Dendritic cell treated with granulocyte-macrophage colony-stimulating factor and Interleukin-4, amounts not matched to agents 40 ng/mL and 50 ng/mL, for 4 days (primary cell): ENCODE data around the gene PCBD1.

ENCODE experiments used
- H3K27ac Mint-ChIP-seq: one replicate; pipeline ENCODE4 v1.8.0; 2022; ENCODE audit warnings: mild to moderate bottlenecking, mixed read lengths
- H3K27me3 Mint-ChIP-seq: one replicate; pipeline ENCODE4 v1.8.0; 2022; ENCODE audit warnings: mild to moderate bottlenecking, mixed read lengths
- H3K36me3 Mint-ChIP-seq: one replicate; pipeline ENCODE4 v1.8.0; 2022; ENCODE audit warnings: low read depth, mixed read lengths
- H3K4me1 Mint-ChIP-seq: one replicate; pipeline ENCODE4 v1.8.0; 2022; ENCODE audit warnings: low read depth, mixed read lengths
- H3K4me3 Mint-ChIP-seq: one replicate; pipeline ENCODE4 v1.8.0; 2022; ENCODE audit warnings: mild to moderate bottlenecking, moderate library complexity, mixed read lengths
- H3K9me3 Mint-ChIP-seq: one replicate; pipeline ENCODE4 v1.8.0; 2022; ENCODE audit warnings: mixed read lengths
- intact Hi-C: fragments of 100-400 bp; cut with micrococcal nuclease; formaldehyde crosslinking; loops from one replicate; pipeline ENCODE4 v1.15.0; 2022

PCBD1 gene

DNA sequence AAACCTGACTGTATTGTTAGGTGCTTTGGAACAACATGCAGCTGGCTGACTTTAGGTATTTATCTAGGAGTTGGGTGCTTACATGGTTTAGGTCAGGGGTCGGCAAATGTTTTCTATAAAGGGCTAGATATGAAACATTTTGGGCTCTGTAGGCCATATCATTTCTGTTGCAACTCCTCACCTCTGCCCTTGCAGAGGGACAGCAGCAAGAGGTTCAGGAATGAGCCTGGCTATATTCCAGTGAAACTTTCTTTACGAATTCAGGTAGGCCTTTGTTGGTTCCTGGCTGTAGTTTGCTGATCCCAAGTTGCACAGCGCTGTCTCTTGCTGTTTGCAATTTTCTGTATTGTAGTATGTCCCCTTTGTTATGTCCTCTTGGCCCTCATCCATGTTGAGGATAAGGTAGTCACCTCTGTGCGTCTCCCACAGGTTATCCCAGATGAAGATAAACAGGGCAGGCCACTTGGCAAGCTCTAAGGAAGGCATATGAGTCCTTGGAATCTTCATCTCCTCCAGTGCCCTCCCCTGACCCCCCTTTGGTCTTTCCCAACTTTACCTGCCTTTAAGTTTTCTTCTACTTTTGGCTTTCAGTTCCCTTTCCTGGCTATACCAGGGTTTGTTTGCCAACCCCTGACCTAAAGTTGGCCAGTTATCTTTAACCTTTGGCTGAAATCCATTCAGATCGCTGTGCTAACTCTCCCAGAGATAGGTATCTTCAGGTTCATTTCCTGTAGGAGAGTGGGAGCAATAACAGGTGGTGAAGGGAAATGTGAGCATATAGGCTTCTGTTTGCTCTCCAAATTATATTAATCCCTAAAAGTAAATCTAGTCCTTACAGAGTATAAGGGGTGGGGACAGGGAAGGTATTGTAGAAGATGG, 36.5 kb downstream of the PCBD1 start:
- H3K9me3 Mint-ChIP-seq, result no peaks in the 10 kb centered on the region
- peaks cover 29% of the 10 kb centered on the region for H3K4me1 Mint-ChIP-seq
- H3K4me3 Mint-ChIP-seq, result no peak overlapping the region
- intact Hi-C loops, result no loop called here
- no peaks in the 10 kb centered on the region for H3K27me3 Mint-ChIP-seq
- H3K36me3 Mint-ChIP-seq, result peaks cover 98% of the 10 kb centered on the region
- H3K27ac Mint-ChIP-seq, result no peak overlapping the region

DNA sequence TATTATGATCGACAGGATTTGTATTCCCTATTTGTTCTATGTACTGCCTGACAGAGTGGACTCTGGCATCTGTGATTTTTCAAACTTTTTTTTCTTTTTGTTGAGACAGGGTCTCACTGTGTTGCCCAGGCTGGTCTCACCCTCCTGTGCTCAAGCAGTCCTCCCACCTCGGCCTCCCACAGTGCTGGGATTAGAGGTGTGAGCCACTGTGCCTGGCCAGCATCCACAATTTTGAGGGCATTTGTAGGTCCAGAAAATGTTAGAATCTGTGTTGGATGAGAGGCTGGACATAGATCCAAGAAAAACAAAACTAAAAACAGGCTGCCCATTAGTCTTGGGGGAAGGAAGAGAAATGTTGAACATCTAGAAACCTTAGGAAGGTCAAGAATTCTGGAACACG, 38.3 kb downstream of the PCBD1 start:
- H3K4me3 Mint-ChIP-seq, result no peak overlapping the region
- intact Hi-C loops, result no loop called here
- peaks cover 98% of the 10 kb centered on the region for H3K36me3 Mint-ChIP-seq
- no peaks in the 10 kb centered on the region for H3K27me3 Mint-ChIP-seq
- no peak overlapping the region for H3K27ac Mint-ChIP-seq
- no peaks in the 10 kb centered on the region for H3K9me3 Mint-ChIP-seq
- peaks cover 32% of the 10 kb centered on the region for H3K4me1 Mint-ChIP-seq

DNA sequence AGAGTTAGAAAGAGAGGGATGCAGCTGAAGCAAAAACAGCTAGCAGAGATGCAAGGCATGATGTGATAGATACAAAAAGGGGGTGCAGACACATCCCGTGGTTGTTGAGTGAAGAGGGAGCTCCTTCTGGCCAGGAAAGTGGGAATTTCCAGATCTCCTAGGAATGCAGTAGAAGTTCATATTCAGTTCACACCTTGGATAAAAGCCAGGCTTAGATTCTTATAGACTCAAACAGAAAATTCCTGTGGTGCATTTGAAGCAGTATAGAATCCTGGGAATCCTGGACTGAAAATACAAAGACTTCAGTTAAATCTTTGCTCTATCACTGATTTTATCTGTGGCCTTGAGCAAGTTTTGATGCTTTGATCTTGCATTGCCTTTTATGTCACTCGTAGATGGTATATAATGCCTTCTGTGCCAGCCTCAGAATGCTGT, 38.8 kb downstream of the PCBD1 start:
- H3K4me3 Mint-ChIP-seq, result no peak overlapping the region
- intact Hi-C loops, result no loop called here
- no peak overlapping the region for H3K27ac Mint-ChIP-seq
- no peaks in the 10 kb centered on the region for H3K27me3 Mint-ChIP-seq
- no peaks in the 10 kb centered on the region for H3K9me3 Mint-ChIP-seq
- peaks cover 36% of the 10 kb centered on the region for H3K4me1 Mint-ChIP-seq
- peaks cover 98% of the 10 kb centered on the region for H3K36me3 Mint-ChIP-seq

DNA sequence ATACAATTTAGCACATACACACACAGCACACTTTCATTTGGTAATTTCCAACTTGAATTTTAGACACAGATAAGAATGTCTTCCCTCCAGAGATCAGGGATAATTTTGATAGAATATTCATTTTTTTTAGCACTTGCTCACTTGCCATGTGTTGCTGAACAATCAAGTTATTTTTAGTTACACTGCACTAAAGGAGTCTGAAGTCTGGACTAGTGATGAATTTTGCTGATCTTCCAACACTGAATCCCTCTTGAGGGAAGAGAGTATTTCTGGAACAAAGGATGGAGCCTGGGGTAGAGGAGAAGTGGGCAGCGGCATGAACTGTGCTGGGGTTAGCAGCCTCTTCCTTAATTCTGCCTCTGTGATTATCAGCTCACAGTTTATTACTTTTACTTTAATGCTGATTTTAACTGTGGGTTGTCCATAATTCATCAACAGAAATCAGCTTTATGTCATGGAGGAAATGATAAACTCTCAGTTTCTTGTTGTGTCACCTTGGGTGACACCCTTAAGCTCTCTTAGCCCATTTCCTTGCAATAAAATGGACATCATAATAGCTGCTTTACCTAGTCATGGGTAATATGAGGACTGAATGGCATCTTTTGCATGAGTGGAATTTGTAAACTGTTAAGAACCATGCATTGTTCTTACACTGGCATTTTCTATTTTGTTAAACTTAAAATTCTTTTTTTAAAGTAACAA, 40.6 kb downstream of the PCBD1 start:
- Mint-ChIP-seq H3K36me3 (peaks cover 98% of the 10 kb centered on the region), H3K4me3 (no peak overlapping the region), H3K27me3 (no peaks in the 10 kb centered on the region), H3K9me3 (no peaks in the 10 kb centered on the region), H3K27ac (peak overlapping the region; percentile 20), H3K4me1 (peaks cover 53% of the 10 kb centered on the region)
- intact Hi-C loops, result no loop called here

DNA sequence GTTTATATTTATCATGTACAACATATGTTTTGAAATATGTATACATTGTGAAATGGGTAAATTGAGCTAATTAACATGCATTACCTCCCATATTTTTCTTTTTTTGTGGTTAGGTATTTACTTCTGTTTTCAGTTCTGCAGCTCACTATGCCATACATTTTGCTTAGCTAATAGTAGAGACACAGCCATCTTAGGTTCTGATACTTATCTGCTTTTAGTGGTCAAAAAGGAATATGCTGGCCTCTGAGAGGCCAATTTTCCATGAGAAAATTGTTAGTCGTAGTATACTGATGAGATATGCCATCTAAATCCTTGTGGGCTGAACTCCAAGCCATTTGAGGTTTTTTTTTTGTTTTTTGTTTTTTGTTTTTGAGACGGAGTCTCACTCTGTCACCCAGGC, 41.6 kb downstream of the PCBD1 start:
- Mint-ChIP-seq H3K4me1 (peaks cover 57% of the 10 kb centered on the region), H3K9me3 (no peaks in the 10 kb centered on the region), H3K36me3 (peaks cover 98% of the 10 kb centered on the region), H3K27ac (no peak overlapping the region), H3K4me3 (no peak overlapping the region), H3K27me3 (no peaks in the 10 kb centered on the region)
- intact Hi-C loops, result no loop called here

DNA sequence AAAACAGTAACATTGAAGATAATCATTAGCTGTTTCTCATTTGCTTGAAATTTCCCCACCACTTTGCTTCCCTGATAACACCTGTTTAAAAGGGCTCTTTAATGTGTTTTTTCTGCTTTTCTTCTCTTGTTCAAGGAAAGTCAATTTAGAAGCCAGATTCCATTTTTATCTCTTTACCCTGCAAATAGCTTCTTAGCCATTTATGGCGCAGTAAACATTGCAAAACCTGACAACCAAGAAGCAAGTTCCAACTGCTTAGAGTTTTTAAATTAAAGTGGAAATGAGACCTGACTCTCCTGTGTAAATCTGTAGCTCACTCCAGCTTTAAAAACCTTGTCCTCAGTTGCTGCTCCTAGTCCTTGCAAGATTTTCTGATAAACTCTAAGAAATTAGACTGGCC, 42.5 kb downstream of the PCBD1 start:
- peaks cover 98% of the 10 kb centered on the region for H3K36me3 Mint-ChIP-seq
- peak overlapping the region; percentile 32 for H3K27ac Mint-ChIP-seq
- intact Hi-C loops, result no loop called here
- H3K4me1 Mint-ChIP-seq, result peaks cover 55% of the 10 kb centered on the region
- no peaks in the 10 kb centered on the region for H3K9me3 Mint-ChIP-seq
- no peaks in the 10 kb centered on the region for H3K27me3 Mint-ChIP-seq
- H3K4me3 Mint-ChIP-seq, result no peak overlapping the region

DNA sequence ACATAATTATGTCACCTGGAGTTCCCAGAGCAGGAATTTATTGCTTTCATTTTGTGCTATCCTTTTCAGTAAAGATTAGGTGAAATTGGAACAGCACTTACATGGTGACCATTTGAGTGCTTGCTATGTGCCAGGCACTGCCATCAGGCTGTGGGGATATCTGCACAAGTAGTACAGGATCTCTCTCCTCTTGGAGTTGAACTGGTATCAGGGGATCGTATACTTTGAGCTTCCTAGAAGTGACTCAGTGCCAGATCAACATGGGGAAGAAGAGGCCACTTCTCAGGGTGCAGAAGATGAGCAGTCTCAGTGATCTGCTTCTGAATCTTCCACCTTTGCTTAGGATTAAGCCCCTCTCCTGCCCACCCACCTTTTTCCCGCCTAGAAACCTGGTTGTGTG, 43.1 kb downstream of the PCBD1 start:
- Mint-ChIP-seq H3K27ac (peak overlapping the region; percentile 32), H3K27me3 (no peaks in the 10 kb centered on the region), H3K4me3 (no peak overlapping the region), H3K36me3 (peaks cover 96% of the 10 kb centered on the region), H3K4me1 (peaks cover 57% of the 10 kb centered on the region), H3K9me3 (no peaks in the 10 kb centered on the region)
- intact Hi-C loops, result no loop called here

DNA sequence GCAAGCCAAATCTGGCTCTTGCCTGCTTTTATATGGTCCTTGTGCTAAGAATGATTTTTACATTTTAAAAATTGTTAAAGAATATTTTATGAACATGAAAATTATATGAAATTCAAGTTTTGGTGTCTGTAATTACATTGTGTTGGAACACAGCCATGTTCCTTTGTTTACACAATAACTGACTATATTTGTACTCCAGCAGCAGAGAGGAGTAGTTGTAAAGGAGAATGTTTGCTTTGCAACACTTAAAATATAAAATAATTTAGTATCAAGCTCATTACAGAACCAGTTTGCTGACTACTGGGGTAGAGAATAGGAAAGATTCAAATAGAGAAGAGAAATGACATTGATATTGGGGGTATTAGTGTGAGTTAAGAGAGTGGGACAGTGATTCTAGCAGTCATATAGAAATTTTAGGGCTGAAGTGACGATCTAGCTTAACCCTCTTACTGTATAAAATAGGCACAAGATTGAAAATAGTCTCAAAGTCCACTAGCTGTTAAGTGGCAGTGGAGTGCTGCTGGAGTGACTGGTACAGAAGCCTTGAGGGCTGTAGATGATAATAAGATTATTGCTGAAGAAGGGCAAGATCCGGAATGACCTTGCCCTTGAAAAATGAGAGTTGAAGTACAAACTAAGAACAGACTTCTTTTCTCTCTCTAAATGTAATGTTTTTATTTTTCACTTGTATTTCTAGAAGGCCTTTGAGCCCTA, 44.4 kb downstream of the PCBD1 start:
- peak overlapping the region; percentile 10 for H3K27ac Mint-ChIP-seq
- no peaks in the 10 kb centered on the region for H3K9me3 Mint-ChIP-seq
- H3K36me3 Mint-ChIP-seq, result peaks cover 94% of the 10 kb centered on the region
- intact Hi-C loops, result no loop called here
- no peak overlapping the region for H3K4me3 Mint-ChIP-seq
- H3K4me1 Mint-ChIP-seq, result peaks cover 59% of the 10 kb centered on the region
- no peaks in the 10 kb centered on the region for H3K27me3 Mint-ChIP-seq

DNA sequence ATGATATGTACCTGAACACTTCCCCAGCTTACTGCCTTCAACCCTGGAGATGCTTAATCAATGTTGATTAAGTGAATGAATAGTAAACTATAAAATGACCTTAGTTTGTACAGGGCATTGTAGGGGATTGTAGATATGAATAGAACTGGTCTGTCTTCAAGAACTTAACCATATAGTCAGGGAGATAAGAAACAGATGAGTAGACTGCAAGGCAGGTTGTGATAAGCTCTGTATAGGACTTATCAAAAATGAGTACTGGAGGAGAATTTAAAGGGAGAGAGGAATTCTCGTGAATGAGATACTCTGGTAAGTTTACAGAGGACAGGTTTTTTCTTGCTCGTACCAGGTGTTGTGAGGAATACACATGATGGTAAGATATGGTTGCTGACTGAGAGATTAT, 45.0 kb downstream of the PCBD1 start:
- Mint-ChIP-seq H3K27ac (peak overlapping the region; percentile 10), H3K4me3 (no peak overlapping the region), H3K36me3 (peaks cover 93% of the 10 kb centered on the region), H3K27me3 (no peaks in the 10 kb centered on the region), H3K9me3 (no peaks in the 10 kb centered on the region), H3K4me1 (peaks cover 60% of the 10 kb centered on the region)
- intact Hi-C loops, result no loop called here

DNA sequence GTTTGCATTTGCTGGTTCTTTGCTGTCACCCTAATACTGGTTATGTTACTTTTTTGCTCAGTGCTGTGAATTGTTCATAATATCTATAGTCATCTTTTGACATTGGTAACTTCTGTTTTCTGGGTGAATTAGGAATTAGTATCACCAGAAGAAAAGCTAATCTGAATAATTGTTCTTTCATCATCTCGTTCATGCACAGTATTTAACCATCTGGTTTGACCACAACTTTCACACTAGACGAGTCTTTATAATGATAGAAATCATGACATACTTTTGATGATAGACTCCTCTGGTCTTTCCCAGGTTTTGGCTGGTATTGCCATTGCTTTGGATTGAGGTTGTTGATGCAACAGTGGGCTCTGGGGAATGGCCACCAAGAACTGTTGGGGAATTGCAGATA, 47.5 kb downstream of the PCBD1 start:
- H3K4me1 Mint-ChIP-seq, result peaks cover 67% of the 10 kb centered on the region
- no peaks in the 10 kb centered on the region for H3K27me3 Mint-ChIP-seq
- peaks cover 92% of the 10 kb centered on the region for H3K36me3 Mint-ChIP-seq
- intact Hi-C loops, result no loop called here
- H3K27ac Mint-ChIP-seq, result no peak overlapping the region
- H3K9me3 Mint-ChIP-seq, result no peaks in the 10 kb centered on the region
- no peak overlapping the region for H3K4me3 Mint-ChIP-seq

DNA sequence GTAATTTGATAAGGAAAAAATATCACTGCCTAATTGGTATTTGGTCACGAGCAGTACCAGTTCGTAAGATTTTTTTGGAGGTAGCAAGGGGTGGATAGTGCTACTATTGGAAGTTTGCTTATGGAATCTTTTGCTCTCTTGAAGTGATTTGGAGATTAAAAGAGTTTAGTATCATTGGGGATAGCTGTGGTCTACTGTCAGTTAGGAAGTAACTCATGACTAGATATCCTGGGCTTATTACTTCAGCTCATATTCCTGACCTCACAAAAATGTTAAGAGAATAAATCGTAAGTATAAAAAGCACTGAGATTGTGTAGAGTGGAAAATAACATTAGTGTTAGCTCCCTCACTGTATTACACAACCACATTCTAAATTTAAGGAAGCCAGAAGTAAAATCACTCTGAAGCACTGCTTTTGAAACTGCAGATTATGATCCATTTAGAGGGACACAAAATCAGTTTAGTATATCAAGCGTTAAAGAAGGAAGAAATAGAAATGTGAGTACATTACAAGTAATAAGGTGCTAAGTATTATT, 50.0 kb downstream of the PCBD1 start:
- intact Hi-C loops, result no loop called here
- Mint-ChIP-seq H3K4me1 (peaks cover 70% of the 10 kb centered on the region), H3K4me3 (no peak overlapping the region), H3K27me3 (no peaks in the 10 kb centered on the region), H3K9me3 (no peaks in the 10 kb centered on the region), H3K27ac (peak overlapping the region; percentile 58), H3K36me3 (peaks cover 81% of the 10 kb centered on the region)

DNA sequence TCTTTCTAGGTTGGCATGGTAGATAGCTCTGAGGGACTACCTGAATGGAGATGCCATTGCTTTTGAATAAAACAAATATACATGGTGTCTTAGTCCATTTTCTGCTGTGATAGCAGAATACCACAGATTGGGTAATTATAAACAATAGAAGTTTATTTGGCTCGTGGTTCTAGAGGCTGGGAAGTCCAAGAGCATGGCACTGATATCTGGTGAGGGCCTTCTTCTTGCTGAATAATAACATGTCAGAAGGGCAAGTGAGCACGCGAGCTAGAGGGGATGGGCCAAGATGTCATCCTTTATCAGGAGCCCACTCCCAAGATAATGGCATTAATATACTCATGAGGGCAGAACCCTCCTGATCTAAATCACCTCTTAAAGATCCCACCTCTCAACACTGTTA, 50.7 kb downstream of the PCBD1 start:
- H3K4me3 Mint-ChIP-seq, result no peak overlapping the region
- H3K36me3 Mint-ChIP-seq, result peaks cover 78% of the 10 kb centered on the region
- intact Hi-C loops, result no loop called here
- H3K27ac Mint-ChIP-seq, result peak overlapping the region; percentile 58
- H3K9me3 Mint-ChIP-seq, result no peaks in the 10 kb centered on the region
- peaks cover 70% of the 10 kb centered on the region for H3K4me1 Mint-ChIP-seq
- H3K27me3 Mint-ChIP-seq, result no peaks in the 10 kb centered on the region

DNA sequence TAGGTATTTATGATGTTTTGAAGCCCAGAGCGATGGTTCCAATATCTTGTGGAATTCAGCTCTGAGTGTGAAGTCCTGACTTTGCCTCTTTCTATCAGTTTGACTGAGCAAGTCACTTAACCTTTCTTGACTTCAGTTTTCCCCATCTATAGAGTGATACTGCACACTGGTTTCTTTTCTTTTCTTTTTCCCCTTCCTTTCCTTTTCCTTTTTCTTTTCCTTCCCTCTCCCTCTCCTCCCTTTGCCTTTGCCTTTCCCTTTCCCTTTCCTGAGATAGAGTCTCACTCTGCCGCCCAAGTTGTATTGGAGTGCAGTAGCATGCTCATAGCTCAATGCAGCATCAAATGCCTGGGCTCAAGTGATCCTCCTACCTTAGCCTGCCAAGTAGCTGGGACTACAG, 52.0 kb downstream of the PCBD1 start:
- intact Hi-C loops, result no loop called here
- Mint-ChIP-seq H3K27ac (peak overlapping the region; percentile 88), H3K4me1 (peaks cover 76% of the 10 kb centered on the region), H3K36me3 (peaks cover 70% of the 10 kb centered on the region), H3K27me3 (no peaks in the 10 kb centered on the region), H3K9me3 (no peaks in the 10 kb centered on the region), H3K4me3 (peak overlapping the region; percentile 2)
